ENCODE measurements around the gene MYOZ3.
A peak's percentile ranks its signal among the peaks of the same experiment; 100 is the strongest.

The MYOZ3 gene

GRCh38 chr5:150621301-150621700 is 39.8 kb upstream of the MYOZ3 start:
- Histone ChIP-seq H3K36me3 (ENCODE audit: control insufficient read depth, insufficient read depth, low read length) (no peaks in the 10 kb centered on the region), H3K27me3 (ENCODE audit: control insufficient read depth, insufficient read depth, low read length) (peaks cover 6% of the 10 kb centered on the region), H3K9me3 (ENCODE audit: control insufficient read depth, low read length) (no peaks in the 10 kb centered on the region), H3K4me1 (ENCODE audit: control insufficient read depth, insufficient read depth, low read length) (peaks cover 66% of the 10 kb centered on the region), H3K9ac (ENCODE audit: low read length) (no peak overlapping the region), H3K4me3 (ENCODE audit: low read length) (no peak overlapping the region)

DNA sequence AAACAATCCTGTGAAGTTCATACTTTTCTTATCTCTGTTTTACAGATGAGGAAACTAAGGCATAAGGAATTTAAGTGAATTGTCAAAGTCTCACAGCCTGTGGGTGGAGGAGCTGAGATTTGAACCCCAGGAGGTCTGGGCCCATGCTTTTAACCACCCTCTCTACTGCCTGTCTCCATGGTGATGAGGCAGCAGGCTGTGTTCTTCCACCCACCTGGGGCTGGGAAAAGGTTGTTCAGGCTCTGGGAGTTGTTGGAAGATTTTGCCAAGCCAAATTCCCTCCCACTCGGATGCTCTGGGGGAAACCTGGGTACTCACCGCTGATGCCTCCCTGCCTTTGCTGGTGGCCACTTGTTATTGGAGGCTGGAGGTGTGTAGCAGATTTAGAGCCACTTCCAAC is 38.9 kb upstream of the MYOZ3 start:
- no peak overlapping the region for H3K4me3 ChIP-seq (ENCODE audit: low read length)
- H3K36me3 ChIP-seq (ENCODE audit: control insufficient read depth, insufficient read depth, low read length), result no peaks in the 10 kb centered on the region
- no peaks in the 10 kb centered on the region for H3K9me3 ChIP-seq (ENCODE audit: control insufficient read depth, low read length)
- H3K9ac ChIP-seq (ENCODE audit: low read length), result no peak overlapping the region
- H3K27me3 ChIP-seq (ENCODE audit: control insufficient read depth, insufficient read depth, low read length), result peaks cover 6% of the 10 kb centered on the region
- peaks cover 66% of the 10 kb centered on the region for H3K4me1 ChIP-seq (ENCODE audit: control insufficient read depth, insufficient read depth, low read length)

- Histone ChIP-seq H3K9ac (ENCODE audit: low read length) (no peak overlapping the region), H3K4me3 (ENCODE audit: low read length) (no peak overlapping the region), H3K36me3 (ENCODE audit: control insufficient read depth, insufficient read depth, low read length) (no peaks in the 10 kb centered on the region), H3K27me3 (ENCODE audit: control insufficient read depth, insufficient read depth, low read length) (peaks cover 6% of the 10 kb centered on the region), H3K4me1 (ENCODE audit: control insufficient read depth, insufficient read depth, low read length) (peaks cover 66% of the 10 kb centered on the region), H3K9me3 (ENCODE audit: control insufficient read depth, low read length) (no peaks in the 10 kb centered on the region)
These were observed 37.7 kb upstream of the MYOZ3 start for GRCh38 chr5:150623152-150623877.

DNA sequence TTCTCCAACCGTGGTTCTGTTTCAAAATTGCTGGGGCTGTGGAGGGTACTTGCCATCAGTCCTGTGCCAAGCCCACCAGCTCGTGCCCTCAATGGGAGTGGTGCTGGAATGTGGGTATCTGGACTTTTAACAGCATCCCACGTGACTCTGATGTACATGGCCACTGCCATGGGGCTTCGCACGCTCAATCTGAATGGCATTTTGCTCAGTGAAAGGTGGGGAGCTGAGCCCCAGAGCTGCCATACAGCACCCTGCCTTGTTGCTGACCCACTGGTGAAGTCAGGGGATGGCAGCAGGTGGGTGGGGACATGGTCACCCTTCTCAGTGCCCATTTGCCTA is 37.2 kb upstream of the MYOZ3 start:
- Histone ChIP-seq H3K36me3 (ENCODE audit: control insufficient read depth, insufficient read depth, low read length) (no peaks in the 10 kb centered on the region), H3K4me1 (ENCODE audit: control insufficient read depth, insufficient read depth, low read length) (peaks cover 66% of the 10 kb centered on the region), H3K27me3 (ENCODE audit: control insufficient read depth, insufficient read depth, low read length) (peaks cover 6% of the 10 kb centered on the region), H3K9ac (ENCODE audit: low read length) (no peak overlapping the region), H3K9me3 (ENCODE audit: control insufficient read depth, low read length) (no peaks in the 10 kb centered on the region), H3K4me3 (ENCODE audit: low read length) (no peak overlapping the region)

GRCh38 chr5:150624334-150625163 is 36.5 kb upstream of the MYOZ3 start:
- H3K9ac ChIP-seq (ENCODE audit: low read length), result peak overlapping the region; percentile 92
- peaks cover 6% of the 10 kb centered on the region for H3K27me3 ChIP-seq (ENCODE audit: control insufficient read depth, insufficient read depth, low read length)
- peak overlapping the region; percentile 84 for H3K4me3 ChIP-seq (ENCODE audit: low read length)
- H3K4me1 ChIP-seq (ENCODE audit: control insufficient read depth, insufficient read depth, low read length), result peaks cover 61% of the 10 kb centered on the region
- no peaks in the 10 kb centered on the region for H3K36me3 ChIP-seq (ENCODE audit: control insufficient read depth, insufficient read depth, low read length)
- H3K9me3 ChIP-seq (ENCODE audit: control insufficient read depth, low read length), result no peaks in the 10 kb centered on the region

- peaks cover 6% of the 10 kb centered on the region for H3K27me3 ChIP-seq (ENCODE audit: control insufficient read depth, insufficient read depth, low read length)
- no peaks in the 10 kb centered on the region for H3K9me3 ChIP-seq (ENCODE audit: control insufficient read depth, low read length)
- H3K9ac ChIP-seq (ENCODE audit: low read length), result peak overlapping the region; percentile 92
- peaks cover 61% of the 10 kb centered on the region for H3K4me1 ChIP-seq (ENCODE audit: control insufficient read depth, insufficient read depth, low read length)
- no peaks in the 10 kb centered on the region for H3K36me3 ChIP-seq (ENCODE audit: control insufficient read depth, insufficient read depth, low read length)
- H3K4me3 ChIP-seq (ENCODE audit: low read length), result peak overlapping the region; percentile 84
These were observed 35.9 kb upstream of the MYOZ3 start for GRCh38 chr5:150625164-150625535.

GRCh38 chr5:150625831-150626746 is 35.0 kb upstream of the MYOZ3 start:
- H3K4me1 ChIP-seq (ENCODE audit: control insufficient read depth, insufficient read depth, low read length), result peaks cover 66% of the 10 kb centered on the region
- H3K4me3 ChIP-seq (ENCODE audit: low read length), result peak overlapping the region; percentile 21
- peak overlapping the region; percentile 92 for H3K9ac ChIP-seq (ENCODE audit: low read length)
- H3K36me3 ChIP-seq (ENCODE audit: control insufficient read depth, insufficient read depth, low read length), result no peaks in the 10 kb centered on the region
- peaks cover 6% of the 10 kb centered on the region for H3K27me3 ChIP-seq (ENCODE audit: control insufficient read depth, insufficient read depth, low read length)
- H3K9me3 ChIP-seq (ENCODE audit: control insufficient read depth, low read length), result no peaks in the 10 kb centered on the region

GRCh38 chr5:150626853-150627276 is 34.2 kb upstream of the MYOZ3 start:
- H3K4me3 ChIP-seq (ENCODE audit: low read length), result peak overlapping the region; percentile 21
- peak overlapping the region; percentile 92 for H3K9ac ChIP-seq (ENCODE audit: low read length)
- H3K36me3 ChIP-seq (ENCODE audit: control insufficient read depth, insufficient read depth, low read length), result no peaks in the 10 kb centered on the region
- H3K4me1 ChIP-seq (ENCODE audit: control insufficient read depth, insufficient read depth, low read length), result peaks cover 66% of the 10 kb centered on the region
- peaks cover 6% of the 10 kb centered on the region for H3K27me3 ChIP-seq (ENCODE audit: control insufficient read depth, insufficient read depth, low read length)
- H3K9me3 ChIP-seq (ENCODE audit: control insufficient read depth, low read length), result no peaks in the 10 kb centered on the region

DNA sequence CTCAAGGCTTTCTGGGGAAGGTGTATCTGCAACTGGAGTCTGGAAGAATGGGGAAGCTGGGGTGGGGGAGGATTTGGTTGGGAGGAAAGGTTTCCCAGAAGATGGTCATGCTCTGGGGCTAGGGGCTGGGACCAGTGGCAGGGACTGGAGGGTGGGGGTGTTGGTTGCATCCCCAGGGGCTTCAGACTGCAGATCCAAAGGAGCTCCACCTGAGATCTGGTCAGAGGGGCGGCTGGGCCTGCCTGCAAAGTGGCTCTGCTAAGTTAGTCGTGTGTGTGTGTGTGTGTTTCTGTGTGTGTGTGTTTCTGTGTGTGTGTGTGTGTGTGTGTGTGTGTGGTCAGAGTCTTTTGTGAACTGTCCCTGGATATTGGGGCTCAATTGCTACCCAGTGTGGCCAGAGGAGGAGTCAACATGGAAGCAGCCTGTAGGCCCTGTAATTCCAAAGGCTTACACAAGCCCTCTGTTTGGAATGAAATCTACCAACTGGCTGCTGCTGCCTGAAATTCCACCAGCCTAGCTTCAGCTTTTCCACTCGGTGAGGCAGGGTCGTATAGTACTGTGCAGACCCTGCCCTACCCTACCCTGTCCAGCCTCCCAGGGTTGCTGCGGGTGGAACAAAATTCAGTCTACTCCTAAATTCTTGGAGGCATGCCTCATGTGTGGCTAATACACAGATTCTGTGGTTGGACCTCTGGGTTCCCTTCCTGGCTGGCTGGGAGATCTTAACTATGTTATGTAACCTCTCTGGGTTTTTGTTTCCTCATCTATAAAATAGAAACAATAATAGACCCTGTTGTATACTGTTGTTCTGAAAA is 33.1 kb upstream of the MYOZ3 start:
- H3K27me3 ChIP-seq (ENCODE audit: control insufficient read depth, insufficient read depth, low read length), result peaks cover 6% of the 10 kb centered on the region
- peak overlapping the region; percentile 30 for H3K9ac ChIP-seq (ENCODE audit: low read length)
- H3K4me3 ChIP-seq (ENCODE audit: low read length), result no peak overlapping the region
- peaks cover 59% of the 10 kb centered on the region for H3K4me1 ChIP-seq (ENCODE audit: control insufficient read depth, insufficient read depth, low read length)
- H3K9me3 ChIP-seq (ENCODE audit: control insufficient read depth, low read length), result no peaks in the 10 kb centered on the region
- H3K36me3 ChIP-seq (ENCODE audit: control insufficient read depth, insufficient read depth, low read length), result no peaks in the 10 kb centered on the region

DNA sequence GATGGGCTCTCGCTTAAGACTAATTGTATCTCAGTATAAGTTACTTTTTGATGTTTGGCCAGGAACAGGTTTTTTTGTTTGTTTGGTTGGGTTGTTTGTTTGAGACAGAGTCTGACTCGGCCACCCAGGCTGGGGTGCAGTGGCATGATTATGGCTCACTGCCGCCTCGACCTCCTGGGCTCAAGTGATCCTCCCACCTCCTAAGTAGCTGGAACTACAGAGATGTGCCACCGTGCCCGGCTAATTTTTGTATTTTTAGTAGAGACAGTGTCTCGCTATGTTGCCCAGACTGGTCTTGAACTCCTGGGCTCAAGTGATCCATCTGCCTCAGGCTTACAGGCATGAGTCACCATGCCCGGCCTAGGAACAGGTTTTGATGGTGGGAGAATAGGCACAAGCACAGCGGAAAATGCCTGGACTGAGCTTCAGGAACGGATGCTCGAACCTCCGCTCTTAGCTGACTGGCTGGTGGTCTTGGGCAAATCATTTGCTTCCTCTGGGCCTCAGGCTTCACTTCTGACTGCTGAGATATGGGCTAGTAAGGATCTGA is 32.0 kb upstream of the MYOZ3 start:
- Histone ChIP-seq H3K9me3 (ENCODE audit: control insufficient read depth, low read length) (no peaks in the 10 kb centered on the region), H3K9ac (ENCODE audit: low read length) (no peak overlapping the region), H3K4me1 (ENCODE audit: control insufficient read depth, insufficient read depth, low read length) (peaks cover 49% of the 10 kb centered on the region), H3K4me3 (ENCODE audit: low read length) (no peak overlapping the region), H3K36me3 (ENCODE audit: control insufficient read depth, insufficient read depth, low read length) (no peaks in the 10 kb centered on the region), H3K27me3 (ENCODE audit: control insufficient read depth, insufficient read depth, low read length) (peaks cover 3% of the 10 kb centered on the region)

DNA sequence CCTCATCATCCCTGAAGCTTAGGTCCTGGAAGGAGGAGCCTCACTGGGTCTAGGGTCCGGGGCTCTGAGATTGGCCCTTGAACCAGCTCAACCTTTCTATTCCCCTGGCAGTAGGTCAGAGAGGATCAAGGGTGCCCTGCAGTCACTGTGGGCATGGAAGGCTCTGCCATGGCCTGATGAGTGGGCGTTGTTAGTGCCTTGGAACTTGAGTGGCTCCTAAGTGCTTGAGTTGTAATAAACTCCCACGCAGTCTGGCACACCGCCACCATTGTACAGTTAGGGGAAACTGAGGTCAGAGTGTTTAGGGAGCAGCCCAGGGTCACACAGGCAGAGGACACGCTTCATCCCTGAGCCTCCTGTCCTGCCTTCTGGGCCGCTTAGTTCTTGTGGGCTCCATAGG is 31.0 kb upstream of the MYOZ3 start:
- no peak overlapping the region for H3K4me3 ChIP-seq (ENCODE audit: low read length)
- H3K9ac ChIP-seq (ENCODE audit: low read length), result no peak overlapping the region
- no peaks in the 10 kb centered on the region for H3K27me3 ChIP-seq (ENCODE audit: control insufficient read depth, insufficient read depth, low read length)
- H3K9me3 ChIP-seq (ENCODE audit: control insufficient read depth, low read length), result no peaks in the 10 kb centered on the region
- H3K4me1 ChIP-seq (ENCODE audit: control insufficient read depth, insufficient read depth, low read length), result peaks cover 44% of the 10 kb centered on the region
- no peaks in the 10 kb centered on the region for H3K36me3 ChIP-seq (ENCODE audit: control insufficient read depth, insufficient read depth, low read length)
